GM19193 (cell line): ENCODE data around the gene SNAP25.

Source experiments
- POLR2A ChIP-seq: IDR thresholded peaks from 4 replicates; pipeline ENCODE4 v1.6.1; 2011; ENCODE audit not compliant: insufficient read depth, insufficient read length; ENCODE audit errors: extremely low read depth

SNAP25 gene

DNA sequence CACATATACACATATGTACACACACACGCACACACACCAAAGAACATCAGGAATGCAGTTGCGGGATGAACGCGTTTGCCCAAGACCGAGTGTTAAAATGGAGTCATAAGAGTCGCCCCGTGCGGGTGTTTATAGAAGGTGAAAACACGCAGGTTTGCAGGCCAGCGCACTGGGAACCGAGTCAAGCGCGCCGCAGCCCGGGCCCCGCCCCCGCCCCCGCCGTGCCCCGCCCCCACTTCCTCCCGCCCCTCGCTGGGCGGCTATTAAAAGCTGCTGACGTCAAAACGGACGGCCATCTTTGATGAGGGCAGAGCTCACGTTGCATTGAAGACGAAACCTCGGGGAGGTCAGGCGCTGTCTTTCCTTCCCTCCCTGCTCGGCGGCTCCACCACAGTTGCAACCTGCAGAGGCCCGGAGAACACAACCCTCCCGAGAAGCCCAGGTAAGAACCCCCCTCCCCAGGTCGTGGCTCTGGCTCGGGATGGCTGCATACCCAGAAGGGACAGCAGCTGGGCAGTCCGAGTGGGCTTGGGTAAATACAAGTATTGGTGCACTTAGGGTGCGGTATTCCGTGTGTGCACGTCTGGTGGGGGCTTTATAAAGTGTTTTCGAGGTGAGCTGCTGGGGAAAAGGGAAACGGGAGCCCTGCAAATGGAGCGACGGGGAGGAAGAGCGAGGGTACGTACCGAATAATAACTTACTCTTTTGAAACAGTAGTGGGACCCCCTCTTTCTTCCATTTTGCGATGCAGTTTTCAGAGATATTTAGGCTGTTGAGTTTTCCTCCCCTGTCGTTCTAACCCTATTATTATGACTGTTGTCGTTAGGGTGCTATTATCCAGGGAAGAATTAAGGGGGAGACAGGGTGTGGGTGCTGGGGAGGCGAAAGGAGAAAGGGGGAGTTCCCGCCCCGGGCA, at the start of gene SNAP25:
SNAP25 (plus strand) TSS at position 295 of the 916 bp plus-strand sequence. CDS start 56,662 bp downstream, outside the sequence.
- no peak for TF ChIP-seq POLR2A

DNA sequence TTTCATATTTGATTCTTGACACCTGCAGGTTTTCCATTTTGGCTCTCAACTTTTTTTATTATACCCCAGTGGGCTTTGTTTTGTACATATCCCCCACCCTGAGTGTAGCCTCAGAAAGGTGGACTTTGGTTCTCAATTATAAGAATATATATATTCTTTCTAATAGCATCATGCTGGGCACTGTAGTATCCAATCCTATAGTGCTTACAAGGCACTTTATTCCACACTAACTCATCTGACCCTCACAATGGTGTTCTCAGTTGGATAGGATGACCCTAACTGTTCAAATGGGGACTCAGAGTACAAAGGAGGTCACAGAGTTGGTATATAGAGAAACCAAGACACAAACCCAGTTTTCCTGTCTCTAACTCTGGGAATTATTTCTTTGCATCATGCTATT, 48.9 kb upstream of the SNAP25 start:
- no peak for TF ChIP-seq POLR2A

DNA sequence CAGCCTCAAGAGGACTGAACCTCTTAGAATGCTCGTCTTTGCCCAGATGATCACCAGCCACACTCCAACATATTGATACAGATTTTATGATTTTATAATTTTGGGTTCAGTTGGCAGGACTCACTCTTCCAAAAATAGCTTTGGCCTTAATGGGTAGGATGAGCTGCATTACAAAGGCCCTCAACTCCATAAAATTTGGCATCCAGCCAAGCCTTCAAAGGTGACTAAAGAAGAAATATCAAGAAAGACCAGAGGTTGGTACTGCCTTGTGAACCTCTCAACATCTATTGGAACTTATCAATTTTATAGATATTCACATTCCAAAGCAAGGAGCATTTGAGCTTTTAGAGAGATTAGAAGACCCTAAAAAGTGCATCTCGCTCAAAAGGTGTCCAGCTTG, 48.4 kb upstream of the SNAP25 start:
- TF ChIP-seq POLR2A, result no peak

DNA sequence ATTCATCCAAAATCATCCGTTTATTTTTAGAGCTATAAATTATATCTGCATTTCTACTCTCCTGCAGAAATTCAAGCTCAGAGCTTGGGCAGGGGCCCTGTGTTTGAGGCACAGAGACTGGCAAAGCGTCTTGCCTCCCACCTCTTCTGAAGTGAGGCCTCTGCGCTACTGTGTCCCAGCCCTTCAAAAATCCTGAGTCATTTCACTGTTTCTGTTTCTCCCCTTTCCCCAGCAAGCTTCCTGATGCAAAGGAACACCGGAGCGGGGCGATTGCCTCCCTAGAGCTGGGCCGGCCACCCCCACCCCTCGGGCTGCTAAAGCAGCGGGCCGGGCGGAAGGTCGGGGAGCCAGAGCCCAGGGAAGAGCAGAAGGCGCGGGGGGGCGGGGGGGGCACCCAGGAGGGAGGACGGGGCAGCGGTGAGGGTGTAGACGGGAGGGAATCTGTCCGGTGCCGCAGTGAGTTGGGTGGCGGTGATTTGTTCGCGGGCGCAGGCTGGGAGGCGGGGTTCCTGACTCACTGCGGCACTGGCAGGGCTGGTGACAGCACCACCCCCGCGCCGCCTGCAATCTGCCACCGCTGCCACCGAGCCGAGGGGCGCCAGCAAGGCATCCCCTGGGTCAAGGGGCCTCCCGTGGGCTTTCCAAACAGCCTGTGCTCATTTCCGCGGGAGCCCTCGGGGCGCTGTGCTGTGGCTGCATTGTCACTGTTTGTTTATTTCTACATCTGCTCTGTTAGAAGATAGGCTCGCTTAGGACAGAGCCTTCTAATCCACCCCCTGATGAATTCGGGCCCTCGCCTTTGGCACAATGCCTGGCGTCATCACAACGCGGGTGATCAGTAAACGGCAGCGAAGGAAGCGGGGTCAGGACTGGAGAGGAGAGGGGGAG, 46.5 kb upstream of the SNAP25 start:
- no peak for TF ChIP-seq POLR2A

DNA sequence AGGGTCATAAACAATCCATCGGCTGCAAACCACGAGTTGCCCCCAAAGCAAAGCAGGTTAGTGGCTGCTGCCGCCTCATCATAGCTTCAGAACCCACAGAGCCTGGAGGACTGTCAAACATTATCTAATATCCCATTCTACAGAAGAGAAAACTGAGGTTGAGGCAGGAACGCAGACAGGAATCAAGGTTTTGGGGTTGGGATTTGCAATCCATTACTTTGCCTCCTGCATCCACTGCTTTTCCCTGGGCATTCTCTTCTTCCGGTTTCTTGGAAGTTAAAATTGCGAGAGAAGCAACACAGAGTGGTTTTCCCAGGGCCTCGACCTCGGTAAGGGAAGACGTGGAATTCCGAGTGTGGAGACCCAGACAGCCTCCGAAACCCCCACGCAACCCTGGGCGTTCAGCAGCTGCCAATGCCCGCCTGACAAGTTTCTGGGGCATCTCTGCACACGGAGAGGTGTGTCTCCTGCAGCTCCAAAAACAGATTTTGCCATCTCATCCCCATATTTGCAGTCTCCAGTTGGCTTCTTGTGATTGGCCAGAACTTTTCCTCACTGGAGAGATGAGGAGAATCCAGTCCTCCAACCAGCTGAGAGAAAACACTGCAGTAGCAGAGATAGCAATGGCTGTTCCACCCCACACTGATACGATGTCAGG, 45.5 kb upstream of the SNAP25 start:
- no peak for TF ChIP-seq POLR2A

DNA sequence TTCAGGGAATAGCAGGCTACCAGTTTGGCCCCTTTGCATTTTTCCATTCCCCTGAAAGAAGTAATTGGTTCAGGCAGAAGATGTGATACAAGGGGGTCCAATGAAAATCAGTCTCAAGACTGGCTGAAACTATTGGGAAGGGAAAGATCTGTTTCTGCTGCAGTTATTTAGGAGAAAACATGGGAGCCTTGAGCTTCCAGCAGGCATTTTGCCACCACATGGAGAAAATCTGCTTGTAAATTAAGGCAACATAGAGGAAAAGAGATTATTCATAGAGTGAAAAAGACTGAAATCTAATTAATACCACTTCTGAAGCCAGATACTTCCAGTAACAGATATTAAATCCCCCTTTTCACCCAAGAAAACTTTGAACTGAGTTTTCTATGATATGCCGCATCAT, 44.2 kb upstream of the SNAP25 start:
- TF ChIP-seq POLR2A, result no peak

DNA sequence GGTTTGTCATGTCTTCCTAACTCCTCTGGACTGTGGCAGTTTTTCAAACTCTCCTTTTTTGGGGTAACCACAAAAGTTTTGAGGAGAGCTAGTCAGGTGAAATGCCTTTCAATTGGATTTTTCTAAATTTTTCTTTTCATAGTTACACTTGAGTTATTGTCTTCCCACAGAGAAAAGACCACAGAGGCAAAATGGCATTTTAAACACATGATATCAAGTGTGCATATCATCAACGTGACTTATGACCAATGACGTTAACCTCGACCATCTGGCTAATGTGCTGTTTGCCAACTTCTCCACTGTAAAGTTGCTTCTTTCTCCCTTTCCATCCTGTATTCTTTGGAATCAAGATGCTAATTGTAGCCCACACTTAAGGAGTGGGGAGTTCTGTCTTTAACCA, 41.3 kb upstream of the SNAP25 start:
- no peak for TF ChIP-seq POLR2A

DNA sequence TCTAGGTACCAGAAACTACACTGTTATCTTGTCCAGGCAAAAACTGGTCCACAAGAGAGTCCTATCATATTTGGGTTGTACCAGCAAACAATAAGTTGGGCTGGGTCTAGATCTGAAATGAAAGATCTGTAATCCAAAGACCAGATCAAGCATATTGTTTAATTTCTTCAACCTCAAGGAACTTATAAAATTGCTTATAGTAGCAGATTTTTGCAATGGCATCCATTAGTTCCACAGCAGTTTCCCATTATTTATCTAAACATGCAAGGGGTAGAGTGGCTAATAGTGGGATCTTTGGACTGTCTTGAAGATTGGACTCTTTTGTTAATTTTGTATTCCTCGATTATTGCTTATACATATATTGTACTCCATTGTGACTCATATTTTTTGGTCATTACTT, 40.5 kb upstream of the SNAP25 start:
- no peak for TF ChIP-seq POLR2A

DNA sequence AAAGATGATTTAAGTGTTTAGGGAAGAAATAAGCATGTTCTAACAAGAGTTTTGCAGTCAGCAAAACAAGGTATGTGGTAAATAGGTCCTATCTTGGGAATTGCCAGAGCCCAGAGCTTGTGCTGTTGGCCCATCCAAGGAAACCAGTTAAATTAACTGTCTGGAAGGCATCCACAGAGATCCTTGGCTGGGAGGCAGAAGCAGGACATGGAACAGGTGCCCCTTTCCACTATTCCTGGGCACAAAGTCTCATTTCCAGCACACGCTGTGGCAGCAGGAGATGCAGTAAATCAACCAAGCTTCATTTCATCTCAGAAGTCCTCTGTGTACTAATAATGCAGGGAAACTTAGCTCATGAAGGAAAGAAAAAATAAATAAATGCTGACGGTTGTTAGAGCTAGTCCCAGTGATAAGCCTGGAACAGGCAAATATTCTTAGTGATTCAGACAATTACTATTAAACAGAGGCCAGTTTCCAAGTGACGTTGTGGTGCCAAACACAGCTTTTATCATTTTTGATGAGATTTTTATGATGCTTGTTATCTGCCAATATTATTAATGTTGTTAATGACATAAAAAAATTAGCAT, 39.8 kb upstream of the SNAP25 start:
- no peak for TF ChIP-seq POLR2A

DNA sequence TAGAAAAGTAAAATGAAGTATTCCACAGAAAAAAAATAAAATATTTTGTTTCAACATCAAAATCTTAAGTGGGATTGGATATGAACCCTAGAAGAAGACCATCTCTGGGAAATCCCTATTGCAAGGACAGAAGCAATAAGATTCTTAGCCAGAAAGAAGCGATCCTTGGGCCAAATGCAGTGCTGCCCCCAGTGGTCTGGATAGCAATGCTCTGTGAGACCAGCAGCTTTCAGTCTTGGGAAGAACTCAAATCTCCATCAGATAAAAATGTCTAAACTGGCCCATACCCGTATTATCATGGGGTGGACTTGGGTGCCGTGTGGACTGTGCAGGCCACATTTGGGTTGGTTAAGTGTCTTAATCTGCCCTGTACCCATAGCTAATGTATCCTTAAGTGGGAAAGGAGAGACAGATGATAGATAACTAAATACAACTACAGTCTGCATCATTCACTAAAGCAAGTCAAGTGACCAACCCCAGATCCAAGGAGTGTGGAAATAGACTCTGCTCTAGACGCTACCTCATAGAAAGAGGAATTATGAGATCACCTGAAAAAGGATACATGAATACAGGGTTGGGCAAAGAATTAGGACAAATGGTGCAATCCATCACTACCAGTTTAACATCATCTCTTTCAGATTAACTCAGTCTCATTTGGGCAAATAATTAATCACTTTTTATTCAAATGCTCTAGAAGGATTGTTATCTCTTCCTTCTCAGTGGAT, 38.9 kb upstream of the SNAP25 start:
- no peak for TF ChIP-seq POLR2A

DNA sequence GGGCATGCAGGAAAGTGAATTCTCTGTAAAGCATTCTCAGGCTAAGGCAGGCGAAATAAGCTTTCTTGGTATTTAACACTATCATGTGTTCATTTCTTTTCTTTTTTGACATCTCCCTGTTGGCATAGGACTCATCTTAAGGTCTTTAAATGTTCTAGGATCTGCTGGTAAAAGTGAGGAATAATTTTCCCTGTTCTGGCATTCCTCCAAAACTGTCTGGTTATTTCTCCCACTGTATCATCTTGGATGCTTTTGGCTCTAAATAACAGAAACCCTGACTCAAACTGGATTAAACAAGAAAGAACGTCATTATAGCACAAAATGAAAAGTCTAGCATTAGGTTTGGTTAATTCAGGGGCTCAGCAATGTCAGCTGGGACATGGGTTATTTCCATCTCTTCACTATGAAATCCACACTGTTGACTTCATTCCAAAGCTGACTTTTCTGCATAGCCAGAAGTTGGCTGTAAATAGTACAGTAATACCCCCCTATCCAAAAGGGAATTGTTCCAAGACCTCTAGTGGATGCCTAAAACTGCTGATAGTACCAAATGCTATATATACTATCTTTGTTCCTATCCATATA, 37.9 kb upstream of the SNAP25 start:
- no peak for TF ChIP-seq POLR2A

DNA sequence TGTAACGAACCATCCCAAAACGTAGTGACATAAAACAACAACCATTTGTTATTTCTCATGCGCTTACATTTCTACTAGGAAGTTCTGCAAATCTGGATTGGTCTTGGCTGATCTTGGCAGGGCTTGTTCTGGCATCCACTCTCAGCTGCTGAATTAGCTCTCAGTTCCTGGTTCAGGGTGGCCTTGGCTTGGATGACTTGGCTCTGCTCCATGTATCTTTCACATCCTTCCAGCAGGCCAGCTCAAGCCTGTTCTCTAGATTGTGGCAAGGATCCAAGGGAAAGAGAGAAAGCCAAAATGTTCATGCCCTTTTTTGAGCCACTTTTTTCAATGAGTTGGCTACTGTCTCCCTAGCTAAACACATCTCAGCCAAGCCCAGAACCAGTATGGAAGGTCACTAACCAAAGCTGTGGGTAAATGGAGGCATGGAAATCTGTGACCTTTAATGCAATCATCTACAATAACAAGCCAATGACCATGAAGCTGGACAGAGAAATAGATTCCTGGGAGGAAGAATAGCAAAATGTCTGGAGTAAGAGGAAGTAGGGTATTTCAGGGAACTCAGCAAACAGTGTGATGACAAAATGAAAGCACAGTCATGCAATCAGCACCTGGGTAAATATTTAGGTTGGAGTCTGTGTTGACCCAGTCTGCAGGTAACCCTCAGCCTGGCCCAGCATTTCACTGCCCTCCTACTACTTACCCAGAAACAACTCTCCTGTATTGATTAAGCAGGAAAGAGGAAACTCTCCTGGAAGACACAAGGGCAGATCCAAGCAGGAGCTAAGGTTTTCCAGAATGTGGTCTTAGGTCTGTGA, 32.7 kb upstream of the SNAP25 start:
- no peak for TF ChIP-seq POLR2A

DNA sequence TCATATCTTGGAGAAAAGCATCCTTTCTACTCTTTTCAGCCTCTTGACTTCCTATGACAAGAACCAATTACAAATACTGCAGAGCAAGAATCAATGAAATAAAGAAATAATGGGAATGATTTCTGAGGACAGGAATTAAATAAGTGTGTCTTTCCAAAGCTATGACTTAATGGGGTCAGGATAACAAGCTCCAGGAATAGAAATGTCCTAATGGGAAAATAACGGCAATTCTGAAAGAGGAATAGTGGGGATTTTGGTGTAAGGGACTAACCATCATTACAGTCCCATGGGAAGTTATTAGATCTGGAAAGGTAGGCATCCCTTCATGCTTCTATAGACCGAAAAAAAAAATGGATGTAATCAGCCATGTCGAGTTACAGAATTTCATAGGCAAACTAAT, 28.2 kb upstream of the SNAP25 start:
- TF ChIP-seq POLR2A, result no peak

DNA sequence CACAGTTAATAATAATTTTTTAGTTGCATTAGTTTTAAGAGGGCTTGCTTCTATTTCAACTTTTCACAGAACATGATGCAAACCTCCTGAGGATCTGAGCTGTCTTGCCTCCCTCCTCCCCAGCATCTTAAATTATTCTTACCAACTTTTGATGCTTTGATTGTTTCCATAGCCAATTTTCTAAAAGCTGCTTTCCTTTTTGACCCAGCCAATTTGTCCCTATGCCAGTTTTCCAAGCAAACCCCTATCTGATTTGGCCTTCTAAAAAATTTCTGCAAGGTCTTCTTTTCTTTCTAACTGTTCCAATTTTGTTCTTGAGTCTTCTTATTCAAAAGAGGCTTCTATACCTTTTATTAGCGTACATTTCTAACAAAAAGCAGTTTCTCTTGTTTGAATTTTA, 26.5 kb upstream of the SNAP25 start:
- TF ChIP-seq POLR2A, result no peak

DNA sequence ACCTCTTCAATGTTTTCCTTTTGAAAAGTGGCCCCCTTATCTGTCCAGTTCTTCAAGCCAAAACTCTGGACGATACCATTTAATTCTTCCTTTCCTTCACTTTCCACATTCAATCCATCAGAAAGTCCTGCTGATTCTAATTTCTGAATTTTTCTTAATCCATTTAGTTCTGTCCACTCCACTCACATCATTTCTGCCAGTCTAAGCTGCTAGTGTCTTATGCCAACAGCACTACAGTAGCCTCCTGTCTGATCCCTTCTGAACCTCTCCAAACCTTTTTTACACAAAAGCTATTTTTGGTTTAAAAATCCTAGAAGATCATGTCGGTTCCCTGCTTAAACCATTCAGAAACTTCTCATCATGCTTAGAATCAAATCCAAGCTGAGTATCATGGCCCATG, 24.5 kb upstream of the SNAP25 start:
- TF ChIP-seq POLR2A, result no peak
